ENCODE results near the gene FLG2. TPM values are rescaled to one million over a fixed set of nuclear protein-coding genes. Genes with fewer than 3 reads are reported as not detected.

Gene FLG2
- polyA plus RNA-seq, 1 of the 3 experiments (the other 2 are of a cell fraction) = not detected

- no peaks in the 10 kb centered on the region for H4K20me1 ChIP-seq (ENCODE audit: insufficient read depth)
- H3K27me3 ChIP-seq (ENCODE audit: insufficient read depth) = no peaks in the 10 kb centered on the region; the same call in 1 of the 2 replicates
- H3K9me2 ChIP-seq = no peaks in the 10 kb centered on the region
- no peak for DNase-seq
- no peak overlapping the region for H3K4me2 ChIP-seq
- H3K27ac ChIP-seq (ENCODE audit: low read depth in 2 of 2, low read length in 1 of 2) = no peak overlapping the region
- H3K9ac ChIP-seq = no peak overlapping the region
- WGBS (ENCODE audit: low lambda C conversion rate) = 0% methylated on average over 1 of the region's 1 CpG
- peaks cover 7% of the 10 kb centered on the region; the same call in 1 of the 2 replicates for H3K9me3 ChIP-seq
- H3K4me3 ChIP-seq (ENCODE audit: low read depth in 2 of 2, low read length in 1 of 2) = no peak overlapping the region
- POLR2A ChIA-PET = no interaction called here
- TF ChIP-seq FOXM1 (IDR thresholded peaks at IDR 0.05; ENCODE audit: low read depth) (no peak), POLR2AphosphoS5 (IDR thresholded peaks at IDR 0.05; ENCODE audit: low read depth, low read length) (no peak)
- no peak overlapping the region for H2AFZ ChIP-seq (ENCODE audit: low read depth)
- no peaks in the 10 kb centered on the region for H3K36me3 ChIP-seq (replicated peaks in 1 of 2; ENCODE audit: control insufficient read depth in 1 of 2, insufficient read depth in 2 of 2, low read length in 1 of 2)
- H3F3A ChIP-seq (replicated peaks; ENCODE audit: insufficient read depth) = no peaks in the 10 kb centered on the region
- CTCF ChIA-PET = interaction anchor here (2.1 kb wide), 1 partner anchor 86 kb away, joined by 5 read pairs; no protein-coding TSS in a partner anchor
- no peaks in the 10 kb centered on the region for H3K4me1 ChIP-seq (ENCODE audit: control insufficient read depth in 1 of 2, insufficient read depth in 2 of 2, low read depth in 1 of 2, low read length in 1 of 2)
- H3K79me2 ChIP-seq (ENCODE audit: insufficient read depth) = no peaks in the 10 kb centered on the region
Measured at GRCh38 chr1:152372672-152373071, 12.9 kb upstream of the FLG2 start.

- Histone ChIP-seq H3K9me2 (no peaks in the 10 kb centered on the region), H3K4me3 (ENCODE audit: low read depth in 2 of 2, low read length in 1 of 2) (no peak overlapping the region), H3F3A (replicated peaks; ENCODE audit: insufficient read depth) (no peaks in the 10 kb centered on the region), H3K4me2 (no peak overlapping the region), H3K4me1 (ENCODE audit: control insufficient read depth in 1 of 2, insufficient read depth in 2 of 2, low read depth in 1 of 2, low read length in 1 of 2) (no peaks in the 10 kb centered on the region), H3K36me3 (replicated peaks in 1 of 2; ENCODE audit: control insufficient read depth in 1 of 2, insufficient read depth in 2 of 2, low read length in 1 of 2) (no peaks in the 10 kb centered on the region), H3K27me3 (ENCODE audit: insufficient read depth) (no peaks in the 10 kb centered on the region), H3K9ac (no peak overlapping the region), H4K20me1 (ENCODE audit: insufficient read depth) (no peaks in the 10 kb centered on the region), H3K79me2 (ENCODE audit: insufficient read depth) (no peaks in the 10 kb centered on the region), H3K9me3 (peaks cover 7% of the 10 kb centered on the region; the same call in 1 of the 2 replicates), H2AFZ (ENCODE audit: low read depth) (no peak overlapping the region), H3K27ac (ENCODE audit: low read depth in 2 of 2, low read length in 1 of 2) (no peak overlapping the region)
- 0% methylated on average over 1 of the region's 1 CpG for WGBS (ENCODE audit: low lambda C conversion rate)
- POLR2A ChIA-PET = no interaction called here
- DNase-seq = no peak
- TF ChIP-seq ELF1 (IDR thresholded peaks at IDR 0.05) = no peak
- TF ChIP-seq USF1 (IDR thresholded peaks at IDR 0.05; ENCODE audit: borderline replicate concordance, low read depth) = no peak
- no peak for TF ChIP-seq MAX (IDR thresholded peaks at IDR 0.05; ENCODE audit: low read depth)
- TF ChIP-seq USF2 (IDR thresholded peaks at IDR 0.05; ENCODE audit: borderline replicate concordance, low read depth, low read length) = no peak
- TF ChIP-seq FOXM1 (IDR thresholded peaks at IDR 0.05; ENCODE audit: low read depth) = no peak
- TF ChIP-seq SIN3A (IDR thresholded peaks at IDR 0.05; ENCODE audit: borderline replicate concordance, low read depth, low read length) = no peak
- TF ChIP-seq NFIC (IDR thresholded peaks at IDR 0.05; ENCODE audit: borderline replicate concordance) = no peak
- no peak for TF ChIP-seq FOXJ3 (CRISPR knock-in tag; IDR thresholded peaks at IDR 0.05)
- TF ChIP-seq EZH2phosphoT487 (IDR thresholded peaks at IDR 0.05; ENCODE audit: borderline replicate concordance, low read depth) = no peak
- no peak for TF ChIP-seq TEAD4 (IDR thresholded peaks at IDR 0.05; ENCODE audit: borderline replicate concordance, insufficient read depth)
- TF ChIP-seq JUND (IDR thresholded peaks at IDR 0.05) = no peak
- no peak for TF ChIP-seq MEF2A (IDR thresholded peaks at IDR 0.05; ENCODE audit: borderline replicate concordance, low read depth)
- no peak for TF ChIP-seq PBX3 (IDR thresholded peaks at IDR 0.05)
- no peak for TF ChIP-seq GABPA (IDR thresholded peaks at IDR 0.05; ENCODE audit: low read depth)
- TF ChIP-seq FOSL2 (IDR thresholded peaks at IDR 0.05; ENCODE audit: borderline replicate concordance, low read depth) = no peak
- TF ChIP-seq MXI1 (IDR thresholded peaks at IDR 0.05; ENCODE audit: low read depth, low read length) = no peak
- TF ChIP-seq RFX5 (IDR thresholded peaks at IDR 0.05; ENCODE audit: low read length) = no peak
- no peak for TF ChIP-seq NRF1 (IDR thresholded peaks at IDR 0.05; ENCODE audit: low read depth, low read length)
- TF ChIP-seq REST (IDR thresholded peaks at IDR 0.05; ENCODE audit: low read depth, low read length) = no peak
- CTCF ChIA-PET = no interaction called here
Measured at GRCh38 chr1:152367436-152367835, 7.6 kb upstream of the FLG2 start.

All from SK-N-SH (cell line).